Measurements from ENCODE around the gene SOX18. TPM values are rescaled to one million over a fixed set of nuclear protein-coding genes. Genes with fewer than 3 reads are reported as not detected.

Gene SOX18
- total and polyA plus RNA-seq, 2 of the 13 experiments (the other 11 are each of a cell fraction or from before 2014, with no cell fraction given), result 1.6 to 1.9 TPM

GRCh38 chr20:64064145-64064698 is 14.8 kb upstream of the SOX18 start (continued):
- TF ChIP-seq ZNF549 (CRISPR knock-in tag; IDR thresholded peaks at IDR 0.05), result no peak
- no peak for TF ChIP-seq THAP8 (CRISPR knock-in tag; IDR thresholded peaks at IDR 0.05; ENCODE audit: borderline replicate concordance)
- peak; percentile 26; the same call in 1 of the 2 replicates for TF ChIP-seq MLXIP (CRISPR knock-in tag; IDR thresholded peaks at IDR 0.05; ENCODE audit: borderline replicate concordance)
- no peak for TF ChIP-seq THAP7 (CRISPR knock-in tag; IDR thresholded peaks at IDR 0.05)
- TF ChIP-seq MEIS2 (CRISPR knock-in tag; IDR thresholded peaks at IDR 0.05), result no peak
- 0 out of 2 replicates have a peak, but pooled peaks have one; percentile 31 for TF ChIP-seq ZNF318 (CRISPR knock-in tag; IDR thresholded peaks at IDR 0.05)
- TF ChIP-seq ZNF713 (CRISPR knock-in tag; IDR thresholded peaks at IDR 0.05), result no peak
- no peak for TF ChIP-seq KDM1A (CRISPR knock-in tag; IDR thresholded peaks at IDR 0.05)
- TF ChIP-seq ZNF17 (CRISPR knock-in tag; IDR thresholded peaks at IDR 0.05), result 0 out of 2 replicates have a peak, but pooled peaks have one; percentile 21
- no peak for TF ChIP-seq ZNF552 (CRISPR knock-in tag; IDR thresholded peaks at IDR 0.05; ENCODE audit: borderline replicate concordance)
- TF ChIP-seq REST (IDR thresholded peaks at IDR 0.05; ENCODE audit: borderline replicate concordance in 1 of 2, low read depth in 1 of 2, low read length in 2 of 2), result no peak
- peak; percentile 41; the same call in 1 of the 2 replicates for TF ChIP-seq KDM5A (IDR thresholded peaks at IDR 0.05; ENCODE audit: borderline replicate concordance, low read length)

Measured in HepG2 (cell line).